GM06990 (cell line): ENCODE data around the gene TBCD.

Experiments used
- DNase-seq: peaks from one replicate; pipeline ENCODE4 v3.0.0-alpha.2; 2011; ENCODE audit not compliant: insufficient read length; ENCODE audit errors: extremely low read depth
- H3K27me3 ChIP-seq: replicated peaks from 2 replicates; pipeline ENCODE4 v1.6.0; 2011; ENCODE audit warnings: low read length; ENCODE audit not compliant: control insufficient read depth, insufficient read depth
- H3K36me3 ChIP-seq: 2 replicates; pipeline ENCODE4 v1.5.1; 2011; ENCODE audit warnings: low read length; ENCODE audit not compliant: control insufficient read depth, insufficient read depth
- H3K4me3 ChIP-seq: replicated peaks from 2 replicates; pipeline ENCODE4 v1.5.1; 2011; ENCODE audit warnings: low read depth, mild to moderate bottlenecking, control low read depth, low read length
- TF ChIP-seq, protein P1 (sequence below): IDR thresholded peaks from 2 replicates; pipeline ENCODE4 v1.5.1; 2011; ENCODE audit warnings: low read length, control low read depth, mild to moderate bottlenecking, inconsistent platforms; ENCODE audit not compliant: insufficient read depth, poor library complexity, severe bottlenecking

The TBCD gene

DNA sequence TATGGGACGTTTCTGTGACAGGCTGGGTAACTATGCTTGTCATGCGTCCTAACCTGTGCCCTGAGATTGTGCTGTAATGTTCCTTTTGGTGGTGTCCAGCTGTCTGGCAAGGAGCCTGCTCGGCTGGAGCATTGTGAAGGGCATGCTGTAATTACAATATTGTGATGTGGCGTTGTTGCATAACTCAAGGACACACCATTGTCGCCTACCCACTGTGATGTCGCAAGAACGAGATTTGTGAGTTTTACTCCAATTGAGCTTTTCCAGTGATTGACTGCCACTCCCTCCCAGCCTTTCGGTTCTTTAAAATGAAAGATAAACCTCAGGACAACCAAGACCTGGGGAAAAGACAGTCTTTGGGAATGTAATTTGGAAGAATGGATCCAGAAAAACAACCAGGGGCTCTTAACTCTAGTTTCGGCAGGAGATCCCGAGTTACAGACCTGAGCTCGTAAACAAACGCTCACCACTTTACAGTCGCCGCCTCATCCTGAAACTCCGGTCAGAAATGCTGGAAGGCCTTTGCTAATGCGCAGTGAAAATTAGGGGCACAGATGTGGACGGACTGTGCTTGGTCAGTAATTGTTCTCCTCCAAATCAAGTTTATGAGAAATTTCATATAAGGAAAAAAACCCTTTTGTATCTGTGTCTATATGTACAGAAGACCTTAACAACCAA lies 86.7 kb downstream of the TBCD start:
- Histone ChIP-seq H3K27me3 (no peaks in the 10 kb centered on the region), H3K36me3 (no peaks in the 10 kb centered on the region; the same call in 1 of the 2 replicates), H3K4me3 (no peak overlapping the region)
- no peak for DNase-seq
- TF ChIP-seq, protein P1, sequence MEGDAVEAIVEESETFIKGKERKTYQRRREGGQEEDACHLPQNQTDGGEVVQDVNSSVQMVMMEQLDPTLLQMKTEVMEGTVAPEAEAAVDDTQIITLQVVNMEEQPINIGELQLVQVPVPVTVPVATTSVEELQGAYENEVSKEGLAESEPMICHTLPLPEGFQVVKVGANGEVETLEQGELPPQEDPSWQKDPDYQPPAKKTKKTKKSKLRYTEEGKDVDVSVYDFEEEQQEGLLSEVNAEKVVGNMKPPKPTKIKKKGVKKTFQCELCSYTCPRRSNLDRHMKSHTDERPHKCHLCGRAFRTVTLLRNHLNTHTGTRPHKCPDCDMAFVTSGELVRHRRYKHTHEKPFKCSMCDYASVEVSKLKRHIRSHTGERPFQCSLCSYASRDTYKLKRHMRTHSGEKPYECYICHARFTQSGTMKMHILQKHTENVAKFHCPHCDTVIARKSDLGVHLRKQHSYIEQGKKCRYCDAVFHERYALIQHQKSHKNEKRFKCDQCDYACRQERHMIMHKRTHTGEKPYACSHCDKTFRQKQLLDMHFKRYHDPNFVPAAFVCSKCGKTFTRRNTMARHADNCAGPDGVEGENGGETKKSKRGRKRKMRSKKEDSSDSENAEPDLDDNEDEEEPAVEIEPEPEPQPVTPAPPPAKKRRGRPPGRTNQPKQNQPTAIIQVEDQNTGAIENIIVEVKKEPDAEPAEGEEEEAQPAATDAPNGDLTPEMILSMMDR = no peak

DNA sequence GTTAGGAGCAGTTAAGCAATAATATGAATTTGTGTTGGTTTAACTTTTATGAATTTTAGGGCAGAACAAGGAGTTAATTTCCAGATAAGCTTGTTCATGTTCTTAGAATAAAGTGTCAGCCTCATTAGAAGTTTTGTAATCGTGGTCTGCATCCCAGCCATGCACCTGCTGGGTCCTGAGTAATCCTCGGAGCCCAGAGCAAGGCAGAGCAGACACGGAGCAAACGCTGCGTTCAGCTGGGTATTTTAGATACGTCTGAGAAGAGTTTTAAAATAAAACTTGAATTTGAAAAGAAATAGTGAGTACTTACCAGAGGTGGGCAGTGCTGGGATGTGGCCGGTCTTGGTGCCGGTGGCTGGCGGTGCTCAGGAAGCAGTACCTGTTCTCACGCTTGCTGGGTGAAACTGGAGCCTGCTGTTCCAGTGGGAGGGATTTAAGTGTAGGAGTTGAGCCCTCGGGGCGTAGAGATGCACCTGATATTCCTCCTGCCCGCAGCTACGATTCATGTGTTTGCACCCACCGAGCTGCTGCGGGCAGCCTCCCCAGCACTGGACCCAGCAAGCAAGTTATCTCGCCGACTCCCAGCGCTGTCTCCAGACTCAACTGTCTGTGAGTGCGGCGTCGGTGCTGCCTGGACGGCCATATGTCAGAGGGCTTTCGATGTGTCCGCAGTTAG lies 87.9 kb downstream of the TBCD start, which contains the start of gene ZNF750:
Gene ZNF750 (minus strand): TSS at position 406 of the 676 bp plus-strand sequence. CDS start 7,568 bp downstream, outside the sequence.
- TF ChIP-seq, protein P1 = no peak
- H3K36me3 ChIP-seq = no peaks in the 10 kb centered on the region; the same call in 1 of the 2 replicates
- DNase-seq = no peak
- no peak within 1 kb of the TSS for H3K4me3 ChIP-seq
- H3K27me3 ChIP-seq = no peaks in the 10 kb centered on the region

DNA sequence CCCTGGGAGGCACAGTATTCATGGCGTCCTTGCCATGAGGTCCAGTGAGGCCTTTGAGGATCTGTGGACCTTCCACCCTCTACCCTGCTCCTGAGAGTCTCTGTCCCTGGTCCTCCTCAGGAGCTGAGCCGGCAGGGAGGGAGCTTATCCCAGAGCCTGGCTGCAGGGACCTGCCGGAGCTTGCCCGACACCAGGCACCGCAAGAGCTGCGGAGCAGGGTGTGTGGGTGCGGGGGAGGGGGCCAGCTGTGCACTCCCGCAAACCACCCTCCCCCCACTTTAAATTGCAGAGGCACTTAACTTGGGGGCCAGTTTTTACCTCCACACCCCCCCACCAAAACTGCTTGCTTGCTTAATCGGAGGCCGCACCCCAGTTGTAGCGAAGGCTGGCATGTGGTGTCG lies 88.6 kb downstream of the TBCD start:
- no peaks in the 10 kb centered on the region for H3K27me3 ChIP-seq
- no peak for DNase-seq
- TF ChIP-seq, protein P1 = no peak
- H3K36me3 ChIP-seq = no peaks in the 10 kb centered on the region; the same call in 1 of the 2 replicates
- no peak overlapping the region for H3K4me3 ChIP-seq

DNA sequence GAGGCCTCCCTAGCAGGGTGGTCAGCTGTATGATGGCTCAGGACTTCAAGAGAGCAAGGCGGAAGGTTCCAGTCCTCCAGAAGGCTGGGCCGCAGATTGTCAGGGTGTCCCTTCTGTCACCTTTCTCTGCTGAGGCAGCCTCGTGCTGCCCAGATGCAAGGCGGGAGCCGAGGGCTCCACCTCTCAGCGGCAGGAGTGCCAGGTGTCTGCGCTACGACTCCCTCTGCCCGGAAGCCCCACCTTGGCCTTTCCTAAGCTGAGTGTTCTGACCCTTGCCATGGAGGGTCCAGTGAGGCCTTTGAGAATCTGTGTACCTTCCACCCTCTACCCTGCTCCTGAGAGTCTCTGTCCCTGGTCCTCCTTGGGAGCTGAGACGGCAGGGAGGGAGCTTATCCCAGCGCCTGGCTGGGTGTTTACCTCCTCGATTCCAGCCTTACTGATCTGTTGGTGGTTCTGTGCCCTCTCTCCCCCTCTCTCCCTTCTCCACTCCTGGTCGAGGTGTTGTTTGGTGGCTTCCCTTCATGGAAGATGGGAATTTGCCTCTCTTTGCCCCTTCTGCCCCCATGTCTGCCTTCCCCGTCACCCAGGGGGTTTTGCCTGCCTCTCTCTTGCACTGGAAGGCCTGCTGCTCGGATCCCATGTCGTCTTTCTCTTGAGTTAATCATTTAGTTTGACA lies 90.2 kb downstream of the TBCD start:
- H3K36me3 ChIP-seq = no peaks in the 10 kb centered on the region; the same call in 1 of the 2 replicates
- no peak for DNase-seq
- H3K4me3 ChIP-seq = no peak overlapping the region
- H3K27me3 ChIP-seq = no peaks in the 10 kb centered on the region
- TF ChIP-seq, protein P1 = no peak

DNA sequence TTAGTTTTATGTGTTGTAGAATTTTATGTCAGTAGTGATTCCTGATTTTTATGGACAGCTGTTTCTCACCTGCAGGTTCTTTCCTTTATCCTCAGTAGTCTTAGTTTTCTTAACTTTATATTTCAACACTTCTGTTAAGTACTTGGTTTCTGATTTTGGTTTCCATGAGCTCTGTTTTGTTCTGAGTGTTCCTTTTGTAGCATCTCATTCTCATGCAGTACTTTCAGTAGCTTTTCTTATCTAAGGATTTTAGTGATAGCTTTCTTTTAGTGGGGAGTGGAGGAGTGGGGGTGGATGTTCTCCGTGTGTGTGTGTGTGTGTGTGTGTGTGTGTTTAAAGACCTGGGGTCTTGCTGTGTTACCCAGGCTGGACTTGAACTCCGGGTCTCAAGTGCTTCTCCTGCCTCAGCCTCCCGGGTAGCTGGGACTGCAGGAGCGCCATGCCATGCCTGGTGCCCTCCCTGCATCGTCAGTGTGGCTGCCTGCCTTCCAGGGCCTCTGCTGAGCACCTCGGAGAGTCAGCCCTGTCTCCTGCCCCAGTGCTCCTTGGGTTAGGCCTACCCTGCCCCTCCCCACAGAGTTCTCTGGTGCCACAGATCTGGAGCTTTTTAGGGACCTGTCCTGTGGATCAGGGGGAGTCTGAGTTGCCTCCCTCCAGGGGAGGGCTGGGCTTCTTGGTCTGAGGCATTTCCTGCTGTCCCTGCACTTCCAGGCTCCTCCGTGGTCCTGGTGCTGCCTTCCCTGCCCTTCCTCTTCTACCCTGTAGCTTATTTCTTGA lies 92.2 kb downstream of the TBCD start:
- TF ChIP-seq, protein P1 = no peak
- H3K36me3 ChIP-seq = no peaks in the 10 kb centered on the region; the same call in 1 of the 2 replicates
- H3K27me3 ChIP-seq = no peaks in the 10 kb centered on the region
- no peak for DNase-seq
- no peak overlapping the region for H3K4me3 ChIP-seq
